T-helper 22 cell (primary cell): Measurements from ENCODE around the gene PHAX.
A peak's percentile ranks its signal among the peaks of the same experiment; 100 is the strongest.
"Not testable (repeated sequence)": the region's sequence is repeated elsewhere in the genome, so short reads cannot be mapped to it uniquely, and the experiment has no call there.

Experiments used
- DNase-seq: peaks from one replicate; pipeline ENCODE4 v3.0.0-alpha.2; 2020; ENCODE audit warnings: low read depth

Gene PHAX

GRCh38 chr5:126659805-126660482 is 59.2 kb downstream of the PHAX start:
- DNase-seq, result no peak

- DNase-seq, result no peak
These were observed 63.8 kb downstream of the PHAX start for GRCh38 chr5:126664586-126664985.

- not testable (repeated sequence) for DNase-seq
These were observed 69.4 kb downstream of the PHAX start for GRCh38 chr5:126670109-126670508.

- not testable (repeated sequence) for DNase-seq
These were observed 70.9 kb downstream of the PHAX start for GRCh38 chr5:126671681-126672080.

GRCh38 chr5:126673477-126673876 is 72.7 kb downstream of the PHAX start:
- DNase-seq, result no peak

GRCh38 chr5:126674145-126674544 is 73.4 kb downstream of the PHAX start:
- no peak for DNase-seq

GRCh38 chr5:126675338-126675737 is 74.6 kb downstream of the PHAX start:
- no peak for DNase-seq

GRCh38 chr5:126676195-126676624 is 75.5 kb downstream of the PHAX start:
- DNase-seq, result peak; percentile 39
